NCI-H510A (cell line): Measurements from ENCODE around the gene TRDMT1.

Experiments
- DNase-seq: peaks from one replicate; lab custom pipeline; 2025; lab: John Stamatoyannopoulos, UW

The TRDMT1 gene

DNA sequence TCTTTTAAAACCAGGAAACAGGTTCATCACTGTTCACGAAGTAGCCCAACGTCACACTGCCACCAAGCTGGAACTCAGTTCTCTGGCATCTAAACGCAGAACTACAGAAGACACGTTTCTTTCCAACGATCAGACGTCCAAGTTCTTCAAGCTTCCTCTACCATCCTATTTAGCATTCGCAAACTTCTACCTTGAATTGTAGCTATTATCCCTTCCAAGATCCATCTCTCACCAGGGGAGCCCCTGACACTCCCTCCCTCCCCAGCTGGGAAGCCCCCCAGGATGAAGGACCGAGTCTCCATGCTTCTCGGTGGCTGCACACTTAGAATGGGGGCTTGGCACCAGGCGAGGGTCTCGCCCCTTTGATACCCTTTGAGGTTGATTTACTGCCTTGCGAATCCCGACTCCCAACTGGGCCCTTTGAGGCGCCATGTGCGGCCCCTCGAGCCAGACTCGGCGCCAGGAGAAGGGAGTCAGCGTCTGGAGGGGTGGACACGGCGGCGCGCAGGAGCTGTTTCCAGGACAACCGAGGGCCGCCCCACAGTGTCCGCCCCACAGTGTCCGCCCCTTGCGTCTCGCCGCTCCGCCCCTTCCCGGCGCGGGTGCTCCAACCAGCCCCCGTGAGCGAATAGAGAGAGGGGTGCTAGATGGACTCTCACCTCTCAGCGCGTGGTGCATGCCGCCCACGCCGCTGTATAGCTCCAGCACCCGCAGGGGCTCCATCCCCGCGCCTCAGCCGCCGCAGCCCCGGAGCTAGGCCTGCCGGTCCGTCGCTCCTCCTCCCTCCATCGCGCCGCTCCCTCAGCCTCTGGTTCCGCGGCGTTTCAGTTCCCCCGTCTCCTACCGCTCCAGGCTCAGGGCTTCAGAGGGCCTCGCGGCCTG is at the start of gene TRDMT1:
TRDMT1 (minus strand) TSS at position 761 of the 882 bp plus-strand sequence; CDS start at position 723, 38 bp downstream.
- peak; percentile 67 for DNase-seq

DNA sequence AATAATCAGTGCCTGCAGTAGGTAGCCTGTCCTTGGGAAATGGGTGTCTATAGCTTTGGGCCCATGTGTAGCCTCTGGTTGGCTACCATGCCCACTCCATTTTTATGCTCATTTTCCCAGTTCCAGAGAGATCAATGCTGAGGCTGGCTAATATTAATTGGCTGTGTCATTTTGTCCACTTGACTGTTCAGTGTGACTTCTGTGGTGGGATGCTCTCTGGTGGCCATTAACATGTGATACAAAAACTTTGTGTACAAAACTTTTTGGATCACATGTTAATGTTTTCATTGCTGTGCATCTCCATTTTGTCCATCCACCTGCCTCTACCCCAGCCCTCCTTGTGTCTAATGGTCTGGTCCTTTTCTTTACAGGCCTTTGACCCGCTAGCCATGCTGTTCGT is 49.3 kb upstream of the TRDMT1 start:
- DNase-seq: no peak

DNA sequence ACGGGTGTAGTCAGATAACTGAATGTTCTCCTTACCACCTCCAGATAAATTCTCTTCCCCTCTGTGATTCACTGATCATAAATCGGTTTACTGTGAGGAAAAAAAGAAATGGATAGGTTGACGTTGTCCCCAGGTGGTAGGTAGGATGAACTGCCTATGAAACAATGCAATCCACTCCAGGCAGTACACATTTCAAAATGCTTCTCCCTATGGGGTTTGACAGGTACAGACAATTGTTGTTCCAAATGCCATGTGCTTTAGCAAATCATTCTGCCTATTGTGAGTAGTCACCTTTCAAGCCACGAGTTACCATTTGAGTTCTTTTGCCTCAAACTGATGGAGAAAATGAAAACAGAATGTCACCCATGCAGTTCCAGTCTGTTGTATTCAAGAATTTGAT is 48.3 kb upstream of the TRDMT1 start:
- no peak for DNase-seq

- no peak for DNase-seq
Measured at GRCh38 chr10:17248964-17249363, 47.5 kb upstream of the TRDMT1 start.

- no peak for DNase-seq
Measured at GRCh38 chr10:17247210-17247609, 45.7 kb upstream of the TRDMT1 start.

DNA sequence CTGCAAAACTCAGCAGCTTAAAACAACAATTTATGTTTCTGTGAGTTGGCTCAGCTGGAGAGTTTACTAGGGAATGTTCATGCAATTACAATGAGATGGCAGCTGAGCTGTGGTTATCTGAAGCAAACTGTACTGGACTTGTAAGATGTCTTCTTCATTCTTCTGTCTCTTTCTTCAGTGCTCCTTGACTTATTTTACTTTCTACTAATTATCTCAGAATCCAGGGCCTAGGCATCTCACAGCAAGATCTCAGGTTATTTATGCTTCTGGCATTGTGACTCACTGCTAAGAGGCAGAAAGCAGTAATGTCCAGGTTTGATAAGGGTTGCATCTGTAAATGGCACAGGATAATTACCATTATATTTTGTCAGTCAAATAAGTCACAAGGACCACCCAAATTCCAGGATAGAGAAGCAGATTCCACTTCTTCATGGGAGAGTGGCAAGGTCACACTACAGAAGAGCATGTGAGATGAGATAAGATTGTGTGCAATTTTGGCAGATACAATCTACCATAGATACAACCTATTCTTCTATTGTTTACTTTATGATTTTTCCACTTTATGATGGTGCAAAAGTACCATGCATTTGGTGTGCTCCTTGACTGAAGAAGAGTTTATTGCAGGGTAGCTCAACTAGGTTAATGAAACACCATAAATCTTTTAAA is 43.4 kb upstream of the TRDMT1 start:
- DNase-seq: no peak

GRCh38 chr10:17241611-17242333 is 40.3 kb upstream of the TRDMT1 start:
- no peak for DNase-seq

GRCh38 chr10:17240616-17241015 is 39.1 kb upstream of the TRDMT1 start:
- no peak for DNase-seq

DNA sequence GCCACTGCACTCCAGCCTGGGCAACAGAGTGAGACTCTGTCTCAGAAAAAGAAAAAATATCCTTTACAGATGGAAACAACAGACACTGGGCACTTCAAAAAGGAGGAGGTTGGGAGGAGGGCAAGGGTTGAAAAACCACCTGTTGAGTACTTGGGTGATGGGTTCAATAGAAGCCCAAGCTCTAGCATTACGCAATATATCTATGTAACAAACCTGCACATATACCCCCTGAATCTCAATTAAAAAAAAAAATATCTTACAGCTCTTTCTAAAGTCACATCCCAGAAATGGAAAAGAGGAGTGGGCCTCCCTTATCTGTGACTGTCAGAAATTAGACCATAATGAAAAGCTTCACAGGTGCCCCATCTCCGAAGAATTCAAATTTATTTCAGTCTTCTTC is 38.6 kb upstream of the TRDMT1 start:
- no peak for DNase-seq

DNA sequence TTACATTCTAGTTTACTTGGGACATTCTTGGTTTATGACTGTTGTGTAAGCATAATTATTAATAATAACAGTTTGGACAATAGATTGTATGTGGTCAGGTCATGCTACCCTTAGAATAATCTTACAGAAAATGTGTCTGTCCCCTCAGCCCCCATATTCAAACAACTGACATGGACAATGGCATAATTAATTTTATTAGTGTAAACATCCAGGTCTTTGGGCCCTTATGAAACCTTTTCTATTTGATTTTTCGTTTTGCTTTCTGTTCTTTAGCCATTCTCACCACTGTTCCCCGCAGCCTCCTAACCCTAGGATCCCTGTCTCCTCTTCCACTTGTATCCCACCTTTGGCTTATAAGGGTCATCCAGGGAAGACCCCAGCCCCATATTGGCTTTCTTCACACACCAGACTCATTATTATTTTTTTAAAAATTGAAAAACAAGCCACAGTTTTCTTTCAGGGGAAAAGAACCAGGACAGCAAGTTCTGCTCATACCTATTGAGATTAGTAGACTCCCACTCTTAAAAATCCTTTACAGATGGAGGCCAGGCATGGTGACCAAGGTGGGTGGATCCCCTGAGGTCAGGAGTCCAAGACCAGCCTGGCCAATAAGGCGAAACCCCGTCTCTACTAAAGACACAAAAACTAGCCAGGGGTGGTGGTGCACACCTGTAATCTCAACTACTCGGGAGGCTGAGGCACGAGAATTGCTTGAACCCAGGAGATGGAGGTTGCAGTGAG is 38.0 kb upstream of the TRDMT1 start:
- DNase-seq: no peak

DNA sequence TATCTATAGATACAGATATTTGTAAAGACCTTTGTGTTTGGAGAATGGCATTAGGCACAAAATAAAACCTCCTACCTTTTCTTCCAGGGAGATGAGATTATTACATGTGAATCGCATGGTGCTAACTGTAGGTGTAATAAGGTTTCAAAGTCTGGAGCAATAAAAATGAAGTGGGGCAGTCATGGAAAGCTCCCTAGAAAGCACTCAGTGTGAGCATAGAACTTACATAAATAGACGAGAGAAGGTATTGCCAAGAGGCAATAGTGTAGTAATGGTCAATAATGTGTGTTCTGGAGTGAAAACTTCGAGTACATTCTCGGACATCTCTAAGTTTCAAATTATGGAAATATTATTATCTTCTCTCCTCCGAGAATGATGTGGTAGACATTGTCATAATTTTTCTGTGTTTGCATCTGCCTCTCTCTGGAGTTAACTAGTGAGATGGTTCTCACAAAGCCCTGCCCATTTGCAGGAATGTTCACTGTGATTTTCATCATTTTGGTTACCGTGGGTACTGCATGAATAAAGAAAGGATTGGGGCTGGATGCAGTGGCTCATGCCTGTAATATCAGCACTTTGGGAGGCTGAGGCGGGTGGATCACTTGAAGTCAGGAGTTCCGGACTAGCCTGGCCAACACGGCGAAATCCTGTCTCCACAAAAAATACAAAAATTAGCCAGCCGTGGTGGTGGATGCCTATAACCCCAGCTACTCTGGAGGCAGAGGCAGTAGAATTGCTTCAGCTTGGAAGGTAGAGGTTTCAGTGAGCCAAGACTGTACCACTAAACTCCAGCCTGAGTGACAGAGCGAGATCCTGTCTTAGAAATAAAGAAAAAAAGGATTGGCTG is 37.2 kb upstream of the TRDMT1 start:
- no peak for DNase-seq

GRCh38 chr10:17237915-17238444 is 36.5 kb upstream of the TRDMT1 start:
- no peak for DNase-seq

DNA sequence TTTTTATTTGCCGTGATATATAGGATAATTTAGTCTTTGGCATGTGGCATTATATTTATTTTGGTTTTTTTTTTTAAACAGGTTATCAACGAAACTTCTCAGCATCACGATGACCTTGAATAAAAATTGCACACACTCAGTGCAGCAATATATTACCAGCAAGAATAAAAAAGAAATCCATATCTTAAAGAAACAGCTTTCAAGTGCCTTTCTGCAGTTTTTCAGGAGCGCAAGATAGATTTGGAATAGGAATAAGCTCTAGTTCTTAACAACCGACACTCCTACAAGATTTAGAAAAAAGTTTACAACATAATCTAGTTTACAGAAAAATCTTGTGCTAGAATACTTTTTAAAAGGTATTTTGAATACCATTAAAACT is 35.7 kb upstream of the TRDMT1 start:
- DNase-seq: no peak

DNA sequence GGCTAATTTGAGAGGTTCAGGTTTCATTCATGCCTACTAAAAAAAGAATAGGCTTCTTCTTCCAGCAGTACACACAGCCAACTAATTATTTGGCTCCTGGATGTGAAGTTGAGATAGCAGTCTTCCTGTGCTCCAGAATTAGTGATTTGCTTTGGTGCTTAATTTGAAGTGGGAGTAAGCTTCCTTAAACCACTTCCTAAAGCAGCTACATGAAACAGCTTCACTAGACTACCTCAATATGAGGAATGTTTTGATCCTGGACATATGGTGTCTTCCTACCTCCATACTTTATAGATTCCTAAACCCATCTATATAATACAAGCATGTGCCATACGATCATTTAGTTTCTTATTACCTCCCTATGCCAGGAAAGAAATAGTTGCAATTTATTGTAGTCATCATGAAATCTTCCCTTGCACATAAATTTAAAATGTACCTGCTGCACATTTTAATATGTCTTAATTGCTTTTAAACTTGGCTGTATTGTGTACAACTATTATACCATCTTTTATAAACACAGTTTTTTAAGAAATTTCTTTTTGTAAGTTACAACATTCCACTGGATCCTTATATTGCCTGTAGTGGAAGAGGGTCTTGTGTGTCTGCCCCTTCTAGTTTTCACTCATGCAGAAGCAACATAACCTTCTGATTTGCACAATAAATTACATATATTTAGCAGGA is 35.1 kb upstream of the TRDMT1 start:
- DNase-seq: no peak

GRCh38 chr10:17235136-17235535 is 33.7 kb upstream of the TRDMT1 start:
- no peak for DNase-seq

GRCh38 chr10:17234431-17234945 is 33.0 kb upstream of the TRDMT1 start:
- DNase-seq: no peak

DNA sequence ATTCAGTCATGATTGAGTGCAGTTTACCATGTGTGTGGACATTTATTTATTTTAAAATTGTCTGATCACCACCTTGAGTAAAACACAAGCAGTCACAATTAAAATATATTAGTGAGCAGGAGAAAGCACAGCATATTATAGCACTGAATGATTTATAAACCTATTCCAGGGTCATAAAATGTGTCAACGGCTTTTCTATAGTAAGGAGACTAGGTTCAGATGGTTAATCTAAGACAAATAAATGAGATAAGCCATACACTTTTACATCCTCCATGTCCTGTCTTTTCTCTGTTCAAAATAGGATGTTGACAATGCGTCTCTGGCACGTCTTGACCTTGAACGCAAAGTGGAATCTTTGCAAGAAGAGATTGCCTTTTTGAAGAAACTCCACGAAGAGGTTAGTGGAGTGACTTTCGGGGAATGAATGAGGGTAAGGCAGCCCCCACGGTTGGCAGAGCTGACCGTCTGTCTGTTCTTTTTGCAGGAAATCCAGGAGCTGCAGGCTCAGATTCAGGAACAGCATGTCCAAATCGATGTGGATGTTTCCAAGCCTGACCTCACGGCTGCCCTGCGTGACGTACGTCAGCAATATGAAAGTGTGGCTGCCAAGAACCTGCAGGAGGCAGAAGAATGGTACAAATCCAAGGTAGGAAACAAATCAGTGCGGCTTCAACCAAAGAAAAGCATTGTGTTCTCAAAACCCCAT is 32.0 kb upstream of the TRDMT1 start:
- no peak for DNase-seq

- no peak for DNase-seq
Measured at GRCh38 chr10:17232276-17232960, 30.9 kb upstream of the TRDMT1 start.

DNA sequence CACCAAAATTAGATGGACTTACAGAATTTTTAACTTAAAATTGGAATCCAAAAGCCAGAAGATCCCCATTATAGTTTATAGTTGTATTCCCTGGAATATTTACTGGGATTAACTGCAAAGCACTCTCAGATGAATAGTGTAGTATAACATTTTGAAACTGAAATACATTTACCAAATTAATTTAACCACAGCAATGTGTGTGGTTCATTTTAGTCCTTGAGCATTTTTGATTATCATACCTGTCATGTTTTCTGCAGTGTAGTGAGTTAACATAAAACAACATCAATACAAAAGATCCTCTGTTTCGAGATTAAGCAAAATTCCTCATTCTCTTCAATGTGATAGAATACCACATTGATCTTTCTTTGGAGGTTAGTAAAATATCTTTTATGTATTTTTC is 30.3 kb upstream of the TRDMT1 start:
- DNase-seq: no peak
